ENCODE results near the gene IGFBP2. TPM values are rescaled to one million over a fixed set of nuclear protein-coding genes. Genes with fewer than 3 reads are reported as not detected.
"Not testable (repeated sequence)": the region's sequence is repeated elsewhere in the genome, so short reads cannot be mapped to it uniquely, and the experiment has no call there.

Gene IGFBP2
- total and polyA plus RNA-seq, 7 experiments from 2014 or later, result 0.18 to 58.9 TPM; not detected in 5

DNA sequence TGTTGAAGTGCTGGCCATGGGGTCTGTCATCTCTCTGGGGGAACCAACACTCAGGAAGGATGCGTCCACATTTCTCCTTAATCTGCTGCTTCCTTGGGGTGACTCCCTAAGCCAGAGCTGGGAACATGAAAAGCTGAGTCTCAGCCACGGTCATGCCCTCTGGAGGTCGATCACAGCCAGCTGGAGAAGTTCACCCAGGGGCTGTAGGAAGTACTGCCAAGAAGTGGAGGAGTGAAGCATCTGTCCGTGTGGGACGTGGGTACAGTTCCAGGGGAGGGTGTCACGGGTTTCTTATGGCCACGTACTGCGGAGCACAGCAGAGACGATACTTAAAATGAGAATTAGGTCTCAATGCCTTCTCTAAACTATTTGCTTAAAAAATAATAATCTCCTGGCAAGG, 42.4 kb upstream of the IGFBP2 start:
- intact Hi-C loops (cut with micrococcal nuclease), result no loop called here
- no peak for ATAC-seq
- no peaks in the 10 kb centered on the region for H3K27me3 ChIP-seq (ENCODE audit: control insufficient read depth in 2 of 2, insufficient read depth in 2 of 2, low read length in 2 of 2)
- H3K27me3 Mint-ChIP-seq, result peaks cover 0 to 24% (median 15%) of the 10 kb centered on the region in 5 donors
- H3K27ac Mint-ChIP-seq, result no peak overlapping the region
- DNase-seq, result no peak
- H3K4me1 Mint-ChIP-seq, result no peaks in the 10 kb centered on the region
- H3K4me1 ChIP-seq (ENCODE audit: control insufficient read depth in 2 of 2, insufficient read depth in 2 of 2, low read length in 2 of 2), result no peaks in the 10 kb centered on the region
- peaks cover 0 to 4% (median 0%) of the 10 kb centered on the region in 11 donors for H3K9me3 Mint-ChIP-seq
- CTCF ChIA-PET, result interaction anchor here (0.5 kb wide), 1 partner anchor 60 kb away, joined by 3 read pairs; no protein-coding TSS in a partner anchor
- H3K4me3 Mint-ChIP-seq, result no peak overlapping the region
- POLR2A ChIA-PET, result no interaction called here
- H3K27ac ChIP-seq (ENCODE audit: low read depth, low read length), result no peak overlapping the region
- H3K36me3 ChIP-seq (ENCODE audit: control insufficient read depth in 2 of 3, insufficient read depth in 3 of 3, low read length in 3 of 3), result no peaks in the 10 kb centered on the region
- no peaks in the 10 kb centered on the region for H3K36me3 Mint-ChIP-seq
- no peak overlapping the region for H3K4me3 ChIP-seq (ENCODE audit: low read length)
- no peaks in the 10 kb centered on the region for H3K9me3 ChIP-seq (ENCODE audit: control insufficient read depth in 2 of 3, low read length in 3 of 3)

DNA sequence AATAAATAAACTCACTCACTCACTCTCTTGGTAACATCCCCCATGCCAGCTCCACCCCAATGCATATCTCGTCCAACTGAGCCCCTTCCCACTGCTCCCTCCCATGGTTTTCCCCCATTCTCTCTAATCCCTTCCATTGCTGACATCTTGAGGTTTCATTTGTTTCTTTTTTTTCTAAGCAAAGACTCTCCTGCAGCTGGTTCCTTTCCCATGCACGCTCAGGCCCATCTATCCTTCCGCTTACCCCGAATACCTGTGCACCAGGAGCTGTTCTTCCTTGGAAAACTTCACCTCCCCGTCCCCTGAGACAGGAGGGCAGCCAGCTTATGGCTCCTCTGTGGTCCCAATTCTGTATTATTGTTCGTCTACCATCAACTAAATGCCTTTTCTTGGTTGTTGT, 41.7 kb upstream of the IGFBP2 start:
- intact Hi-C loops (cut with micrococcal nuclease), result no loop called here
- no peak for ATAC-seq
- Histone ChIP-seq H3K36me3 (ENCODE audit: control insufficient read depth in 2 of 3, insufficient read depth in 3 of 3, low read length in 3 of 3) (no peaks in the 10 kb centered on the region), H3K4me3 (ENCODE audit: low read length) (no peak overlapping the region), H3K4me1 (ENCODE audit: control insufficient read depth in 2 of 2, insufficient read depth in 2 of 2, low read length in 2 of 2) (no peaks in the 10 kb centered on the region), H3K9me3 (ENCODE audit: control insufficient read depth in 2 of 3, low read length in 3 of 3) (no peaks in the 10 kb centered on the region), H3K27ac (ENCODE audit: low read depth, low read length) (no peak overlapping the region), H3K27me3 (ENCODE audit: control insufficient read depth in 2 of 2, insufficient read depth in 2 of 2, low read length in 2 of 2) (no peaks in the 10 kb centered on the region)
- no peak for DNase-seq
- Mint-ChIP-seq H3K4me1 (no peaks in the 10 kb centered on the region), H3K36me3 (no peaks in the 10 kb centered on the region), H3K27ac (no peak overlapping the region), H3K27me3 (peaks cover 0 to 21% (median 16%) of the 10 kb centered on the region in 5 donors), H3K9me3 (peaks cover 0 to 2% (median 0%) of the 10 kb centered on the region in 11 donors), H3K4me3 (no peak overlapping the region)
- ChIA-PET CTCF (no interaction called here), POLR2A (no interaction called here)

DNA sequence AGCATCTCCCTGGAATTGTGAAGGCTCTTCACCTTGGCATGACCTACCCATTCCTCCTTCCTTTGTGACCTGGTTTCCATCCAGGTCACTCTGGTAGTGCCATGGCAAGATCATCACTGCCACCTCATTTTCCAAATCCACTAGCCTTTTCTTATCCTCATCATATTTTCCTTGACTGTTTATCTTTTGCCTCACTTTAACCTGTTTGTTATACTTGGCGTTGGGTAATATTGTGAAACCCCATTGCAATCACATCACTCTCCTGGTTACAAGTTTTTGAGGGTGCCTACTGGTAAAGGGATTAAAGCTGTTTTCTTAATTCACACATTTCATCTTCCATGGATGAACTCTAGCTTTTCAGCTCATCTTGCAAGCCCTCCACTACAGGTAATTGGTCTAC, 39.1 kb upstream of the IGFBP2 start:
- peaks cover 5 to 26% (median 13%) of the 10 kb centered on the region in 5 donors for H3K27me3 Mint-ChIP-seq
- H3K4me1 Mint-ChIP-seq, result no peaks in the 10 kb centered on the region
- Histone ChIP-seq H3K4me3 (ENCODE audit: low read length) (no peak overlapping the region), H3K27ac (ENCODE audit: low read depth, low read length) (no peak overlapping the region), H3K27me3 (ENCODE audit: control insufficient read depth in 2 of 2, insufficient read depth in 2 of 2, low read length in 2 of 2) (no peaks in the 10 kb centered on the region), H3K36me3 (ENCODE audit: control insufficient read depth in 2 of 3, insufficient read depth in 3 of 3, low read length in 3 of 3) (no peaks in the 10 kb centered on the region), H3K4me1 (ENCODE audit: control insufficient read depth in 2 of 2, insufficient read depth in 2 of 2, low read length in 2 of 2) (no peaks in the 10 kb centered on the region), H3K9me3 (ENCODE audit: control insufficient read depth in 2 of 3, low read length in 3 of 3) (no peaks in the 10 kb centered on the region)
- no peak overlapping the region for H3K27ac Mint-ChIP-seq
- DNase-seq, result no peak
- H3K9me3 Mint-ChIP-seq, result peaks cover 0 to 2% (median 0%) of the 10 kb centered on the region in 11 donors
- POLR2A ChIA-PET, result no interaction called here
- no peak for ATAC-seq
- CTCF ChIA-PET, result no interaction called here
- no peak overlapping the region for H3K4me3 Mint-ChIP-seq
- intact Hi-C loops (cut with micrococcal nuclease), result no loop called here
- H3K36me3 Mint-ChIP-seq, result no peaks in the 10 kb centered on the region

DNA sequence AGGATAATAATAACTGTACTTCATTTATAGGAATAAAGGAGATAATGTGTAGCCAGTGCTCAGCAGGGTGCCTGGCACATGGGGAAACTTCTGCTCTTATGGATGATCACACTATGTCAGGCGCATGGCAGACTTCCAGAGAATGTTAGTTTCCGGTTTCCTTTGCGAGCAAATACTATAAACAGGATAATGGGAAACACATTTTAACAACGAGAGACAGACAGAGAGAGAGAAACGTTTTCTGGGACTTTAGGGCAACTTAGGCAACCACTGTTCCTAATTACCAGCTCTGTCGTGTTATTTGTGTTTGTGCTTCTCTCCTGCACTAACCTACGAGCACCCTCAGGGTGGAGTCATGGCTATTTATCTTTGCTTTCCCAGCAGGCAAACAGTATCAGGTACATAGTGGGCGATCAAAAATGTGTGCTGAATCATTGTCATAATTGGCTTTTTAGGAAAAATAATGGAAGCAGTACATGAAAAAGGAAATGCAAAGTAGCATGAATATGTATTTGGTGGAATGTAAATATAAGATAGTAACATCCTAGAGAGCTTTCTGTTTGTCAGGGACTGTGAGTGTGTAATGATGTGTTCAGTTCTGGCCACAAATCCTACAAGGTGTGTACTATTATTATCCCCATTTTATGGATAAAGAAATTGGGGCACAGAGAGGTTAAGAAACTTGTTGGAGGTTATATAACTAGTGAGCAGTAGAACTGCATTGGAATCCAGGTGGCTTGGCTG, 36.8 kb upstream of the IGFBP2 start:
- Histone ChIP-seq H3K4me3 (ENCODE audit: low read length) (no peak overlapping the region), H3K27ac (ENCODE audit: low read depth, low read length) (no peak overlapping the region), H3K36me3 (ENCODE audit: control insufficient read depth in 2 of 3, insufficient read depth in 3 of 3, low read length in 3 of 3) (no peaks in the 10 kb centered on the region), H3K4me1 (ENCODE audit: control insufficient read depth in 2 of 2, insufficient read depth in 2 of 2, low read length in 2 of 2) (no peaks in the 10 kb centered on the region), H3K9me3 (ENCODE audit: control insufficient read depth in 2 of 3, low read length in 3 of 3) (no peaks in the 10 kb centered on the region), H3K27me3 (ENCODE audit: control insufficient read depth in 2 of 2, insufficient read depth in 2 of 2, low read length in 2 of 2) (no peaks in the 10 kb centered on the region)
- no peak overlapping the region for H3K27ac Mint-ChIP-seq
- intact Hi-C loops (cut with micrococcal nuclease), result no loop called here
- peaks cover 0 to 2% (median 0%) of the 10 kb centered on the region in 5 donors for H3K36me3 Mint-ChIP-seq
- no peaks in the 10 kb centered on the region for H3K4me1 Mint-ChIP-seq
- no peak overlapping the region for H3K4me3 Mint-ChIP-seq
- no peaks in the 10 kb centered on the region for H3K9me3 Mint-ChIP-seq
- ATAC-seq, result no peak
- POLR2A ChIA-PET, result no interaction called here
- no peak for DNase-seq
- CTCF ChIA-PET, result no interaction called here
- H3K27me3 Mint-ChIP-seq, result peaks cover 10 to 21% (median 15%) of the 10 kb centered on the region in 5 donors

DNA sequence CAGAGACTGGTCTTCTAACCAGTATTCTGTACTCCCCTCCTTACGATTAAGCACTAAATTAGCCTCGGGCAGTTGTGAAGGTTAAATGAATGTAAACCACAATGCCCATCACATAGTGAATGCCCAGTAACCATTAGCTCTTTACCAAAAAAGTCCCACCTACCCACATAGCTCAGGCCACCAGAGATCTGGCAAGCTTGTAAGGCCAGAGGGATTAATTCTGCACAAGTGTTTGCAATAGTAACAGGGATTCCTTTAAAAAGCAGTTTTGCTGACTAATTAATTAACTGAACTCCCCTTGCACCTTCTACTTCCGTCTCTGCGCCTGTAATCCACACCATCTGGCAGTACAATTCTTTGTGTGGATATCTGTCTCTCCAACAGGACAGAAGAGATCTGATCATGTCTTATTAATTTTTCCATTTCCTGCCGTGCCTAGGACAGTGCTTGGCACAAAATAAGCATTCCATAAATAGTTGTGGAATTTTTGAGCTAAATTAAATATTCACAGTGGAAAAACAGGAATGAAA, 36.2 kb upstream of the IGFBP2 start:
- no peaks in the 10 kb centered on the region for H3K9me3 Mint-ChIP-seq
- intact Hi-C loops (cut with micrococcal nuclease), result no loop called here
- Histone ChIP-seq H3K4me3 (ENCODE audit: low read length) (no peak overlapping the region), H3K27ac (ENCODE audit: low read depth, low read length) (no peak overlapping the region), H3K9me3 (ENCODE audit: control insufficient read depth in 2 of 3, low read length in 3 of 3) (no peaks in the 10 kb centered on the region), H3K4me1 (ENCODE audit: control insufficient read depth in 2 of 2, insufficient read depth in 2 of 2, low read length in 2 of 2) (no peaks in the 10 kb centered on the region), H3K27me3 (ENCODE audit: control insufficient read depth in 2 of 2, insufficient read depth in 2 of 2, low read length in 2 of 2) (no peaks in the 10 kb centered on the region), H3K36me3 (ENCODE audit: control insufficient read depth in 2 of 3, insufficient read depth in 3 of 3, low read length in 3 of 3) (no peaks in the 10 kb centered on the region)
- no peaks in the 10 kb centered on the region for H3K4me1 Mint-ChIP-seq
- H3K4me3 Mint-ChIP-seq, result no peak overlapping the region
- peaks cover 10 to 21% (median 15%) of the 10 kb centered on the region in 5 donors for H3K27me3 Mint-ChIP-seq
- DNase-seq (no peak), ATAC-seq (no peak)
- H3K27ac Mint-ChIP-seq, result no peak overlapping the region
- ChIA-PET CTCF (no interaction called here), POLR2A (no interaction called here)
- peaks cover 0 to 3% (median 0%) of the 10 kb centered on the region in 5 donors for H3K36me3 Mint-ChIP-seq

DNA sequence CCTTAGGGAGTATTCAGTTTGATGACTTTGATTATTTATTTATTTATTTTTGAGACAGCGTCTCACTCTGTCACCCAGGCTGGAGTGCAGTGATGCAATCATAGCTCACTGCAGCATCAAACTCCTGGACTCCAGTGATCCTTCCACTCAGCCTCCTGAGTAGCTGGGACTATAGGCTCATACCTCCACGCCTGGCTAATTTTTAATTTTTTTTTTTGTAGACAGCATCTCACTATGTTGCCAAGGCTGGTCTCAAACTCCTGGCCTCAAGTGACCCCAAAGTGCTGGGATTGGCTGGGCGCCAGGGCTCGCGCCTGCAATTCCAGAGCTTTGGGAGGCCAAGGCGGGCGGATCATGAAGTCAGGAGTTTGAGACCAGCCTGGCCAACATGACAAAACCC, 35.4 kb upstream of the IGFBP2 start:
- H3K4me3 Mint-ChIP-seq; H3K4me1 Mint-ChIP-seq; H3K4me1 ChIP-seq (ENCODE audit: control insufficient read depth in 2 of 2, insufficient read depth in 2 of 2, low read length in 2 of 2); H3K27ac ChIP-seq (ENCODE audit: low read depth, low read length); POLR2A ChIA-PET; DNase-seq; H3K27ac Mint-ChIP-seq; H3K9me3 ChIP-seq (ENCODE audit: control insufficient read depth in 2 of 3, low read length in 3 of 3); H3K36me3 ChIP-seq (ENCODE audit: control insufficient read depth in 2 of 3, insufficient read depth in 3 of 3, low read length in 3 of 3); H3K9me3 Mint-ChIP-seq; intact Hi-C loops (cut with micrococcal nuclease); H3K4me3 ChIP-seq (ENCODE audit: low read length); H3K27me3 ChIP-seq (ENCODE audit: control insufficient read depth in 2 of 2, insufficient read depth in 2 of 2, low read length in 2 of 2); H3K36me3 Mint-ChIP-seq; ATAC-seq; CTCF ChIA-PET: not testable (repeated sequence)
- H3K27me3 Mint-ChIP-seq, result peaks cover 12 to 21% (median 15%) of the 10 kb centered on the region in 5 donors
